Activated CD4-positive, alpha-beta memory T cell treated with anti-CD3 and anti-CD28 coated beads for 36 hours (primary cell): Measurements from ENCODE around the gene RBM14. TPM values are rescaled to one million over a fixed set of nuclear protein-coding genes. Genes with fewer than 3 reads are reported as not detected.
"Not testable (repeated sequence)": the region's sequence is repeated elsewhere in the genome, so short reads cannot be mapped to it uniquely, and the experiment has no call there.

Source experiments
- CTCF ChIA-PET: fragments of 350-600 bp; sonication (Branson Sonifier 250); formaldehyde crosslinking; loops from one replicate; lab custom pipeline; 2021; ENCODE audit warnings: antibody characterized with exemption, inconsistent platforms; lab: Charles Lee
- POLR2A ChIA-PET: fragments of 350-600 bp; sonication (Branson Sonifier 250); formaldehyde crosslinking; loops from one replicate; lab custom pipeline; 2021; ENCODE audit warnings: antibody characterized with exemption; lab: Charles Lee
- DNase-seq: peaks from one replicate; pipeline ENCODE4 v3.0.0-alpha.2; 2020
- H3K27ac Mint-ChIP-seq: one replicate; pipeline ENCODE4 v1.8.0; 2021; ENCODE audit warnings: mixed read lengths
- H3K27me3 Mint-ChIP-seq: one replicate; pipeline ENCODE4 v1.8.0; 2021; ENCODE audit warnings: mixed read lengths
- H3K36me3 Mint-ChIP-seq: one replicate; pipeline ENCODE4 v1.8.0; 2021; ENCODE audit warnings: mixed read lengths
- H3K4me1 Mint-ChIP-seq: one replicate; pipeline ENCODE4 v1.8.0; 2021; ENCODE audit warnings: low read depth, mixed read lengths
- H3K4me3 Mint-ChIP-seq: one replicate; pipeline ENCODE4 v1.8.0; 2021; ENCODE audit warnings: mild to moderate bottlenecking, mixed read lengths
- H3K9me3 Mint-ChIP-seq: one replicate; pipeline ENCODE4 v1.8.0; 2021; ENCODE audit warnings: mixed read lengths
- intact Hi-C: fragments of 100-400 bp; cut with micrococcal nuclease; formaldehyde crosslinking; loops from one replicate; pipeline ENCODE4 v1.15.1; 2023
- total RNA-seq, 2 experiments: library from RNA; stranded (reverse); gene quantifications; one replicate each; pipeline ENCODE4 v1.2.3, GENCODE V29; 2021

RBM14 gene
- total RNA-seq, 2 experiments from 2014 or later: 114 to 121 TPM

- H3K4me1 Mint-ChIP-seq, H3K36me3 Mint-ChIP-seq, intact Hi-C loops, DNase-seq, H3K27me3 Mint-ChIP-seq, H3K27ac Mint-ChIP-seq, POLR2A ChIA-PET, H3K4me3 Mint-ChIP-seq: not testable (repeated sequence)
- CTCF ChIA-PET: interaction anchor here (1.0 kb wide), 1 partner anchor 93 kb away, joined by 4 read pairs; no protein-coding TSS in a partner anchor
- peaks cover 10% of the 10 kb centered on the region for H3K9me3 Mint-ChIP-seq
Measured at GRCh38 chr11:66585447-66585846, 31.0 kb upstream of the RBM14 start.

- H3K27me3 Mint-ChIP-seq: no peaks in the 10 kb centered on the region
- POLR2A ChIA-PET: no interaction called here
- CTCF ChIA-PET: interaction anchor here (1.0 kb wide), 1 partner anchor 93 kb away, joined by 4 read pairs; no protein-coding TSS in a partner anchor
Measured at GRCh38 chr11:66586136-66586535, 30.3 kb upstream of the RBM14 start.

GRCh38 chr11:66589315-66589714 lies 27.1 kb upstream of the RBM14 start:
- intact Hi-C loops, H3K27me3 Mint-ChIP-seq, H3K36me3 Mint-ChIP-seq, H3K4me3 Mint-ChIP-seq, H3K9me3 Mint-ChIP-seq, DNase-seq, H3K27ac Mint-ChIP-seq: not testable (repeated sequence)
- peaks cover 15% of the 10 kb centered on the region for H3K4me1 Mint-ChIP-seq
- POLR2A ChIA-PET: interaction anchor here (1.4 kb wide), 1 partner anchor 43 kb away, joined by 4 read pairs; the partner anchor contains the start of gene ZDHHC24
- CTCF ChIA-PET: interaction anchor here (0.6 to 2.5 kb wide), 3 partner anchors 10 to 89 kb away, joined by 3 to 10 read pairs (median 8); no protein-coding TSS in a partner anchor

More at GRCh38 chr11:66586136-66586535, 30.3 kb upstream of the RBM14 start:
- Mint-ChIP-seq H3K27ac (no peak overlapping the region), H3K36me3 (peaks cover 1% of the 10 kb centered on the region), H3K4me3 (no peak overlapping the region), H3K4me1 (peaks cover under 1% of the 10 kb centered on the region), H3K9me3 (peaks cover 10% of the 10 kb centered on the region)
- intact Hi-C loops: no loop called here
- DNase-seq: no peak

- Mint-ChIP-seq H3K4me1 (peaks cover 22% of the 10 kb centered on the region), H3K27ac (no peak overlapping the region), H3K4me3 (no peak overlapping the region), H3K36me3 (peaks cover 3% of the 10 kb centered on the region), H3K9me3 (no peaks in the 10 kb centered on the region), H3K27me3 (no peaks in the 10 kb centered on the region)
- ChIA-PET POLR2A (interaction anchor here (1.4 kb wide), 1 partner anchor 44 kb away, joined by 4 read pairs; the partner anchor contains the start of gene ZDHHC24), CTCF (interaction anchor here (0.6 to 4.9 kb wide), 6 partner anchors 10 to 204 kb away, joined by 3 to 46 read pairs (median 6); no protein-coding TSS in a partner anchor)
- intact Hi-C loops: no loop called here
- no peak for DNase-seq
Measured at GRCh38 chr11:66589996-66590675, 26.3 kb upstream of the RBM14 start.

- peaks cover 30% of the 10 kb centered on the region for H3K4me1 Mint-ChIP-seq
- peaks cover 3% of the 10 kb centered on the region for H3K36me3 Mint-ChIP-seq
- ChIA-PET CTCF (interaction anchor here (0.6 to 4.9 kb wide), 5 partner anchors 11 to 103 kb away, joined by 3 to 46 read pairs (median 11); partner anchors contain the start of genes RBM4 and RBM4B), POLR2A (interaction anchor here (1.8 kb wide), 1 partner anchor 45 kb away, joined by 5 read pairs; the partner anchor contains the start of genes ACTN3 and ZDHHC24)
- H3K27me3 Mint-ChIP-seq: no peaks in the 10 kb centered on the region
- H3K27ac Mint-ChIP-seq: no peak overlapping the region
- DNase-seq: no peak
- intact Hi-C loops: no loop called here
- H3K4me3 Mint-ChIP-seq: no peak overlapping the region
- H3K9me3 Mint-ChIP-seq: no peaks in the 10 kb centered on the region
Measured at GRCh38 chr11:66591175-66591574, 25.3 kb upstream of the RBM14 start.

GRCh38 chr11:66592457-66593302 lies 23.8 kb upstream of the RBM14 start, which contains the start of the genes CCDC87 and CCS:
TSS of gene CCDC87 (minus strand) at chr11:66593063. CDS start at chr11:66593015, 48 bp downstream.
TSS of gene CCS (plus strand) at chr11:66593185. CDS start at chr11:66593262, 77 bp downstream.
- H3K36me3 Mint-ChIP-seq: peaks cover 3% of the 10 kb centered on the region
- POLR2A ChIA-PET: interaction anchor here (1.1 to 2.5 kb wide), 4 partner anchors 24 to 86 kb away, joined by 3 to 18 read pairs (median 6); partner anchors contain the start of genes ACTN3, RBM14, RBM4B and ZDHHC24

GRCh38 chr11:66593303-66593635 lies 23.2 kb upstream of the RBM14 start:
- intact Hi-C loops: loop anchor here (1.0 to 2.0 kb wide), 4 partner anchors 23 to 151 kb away; partner anchors contain the start of genes ACTN3, RBM14, RBM4B and ZDHHC24
- Mint-ChIP-seq H3K4me3 (peak overlapping the region; percentile 100), H3K36me3 (peaks cover 3% of the 10 kb centered on the region), H3K27me3 (no peaks in the 10 kb centered on the region), H3K27ac (peak overlapping the region; percentile 90), H3K4me1 (peaks cover 30% of the 10 kb centered on the region), H3K9me3 (no peaks in the 10 kb centered on the region)
- no peak for DNase-seq
- POLR2A ChIA-PET: interaction anchor here (1.0 to 2.5 kb wide), 3 partner anchors 23 to 85 kb away, joined by 3 to 18 read pairs (median 3); partner anchors contain the start of genes RBM14 and RBM4B
- CTCF ChIA-PET: interaction anchor here (1.0 to 4.9 kb wide), 13 partner anchors 14 to 155 kb away, joined by 3 to 46 read pairs (median 8); partner anchors contain the start of genes ACTN3, CTSF, MRPL11 and RBM14

More at GRCh38 chr11:66592457-66593302, 23.8 kb upstream of the RBM14 start, which contains the start of the genes CCDC87 and CCS:
- Mint-ChIP-seq H3K27me3 (no peaks in the 10 kb centered on the region), H3K4me1 (peaks cover 30% of the 10 kb centered on the region), H3K27ac (peak within 1 kb of the TSS; percentile 90), H3K9me3 (no peaks in the 10 kb centered on the region), H3K4me3 (peak within 1 kb of the TSS; percentile 100)
- intact Hi-C loops: loop anchor here (1.0 to 2.0 kb wide), 4 partner anchors 24 to 152 kb away; partner anchors contain the start of genes ACTN3, RBM14, RBM4B and ZDHHC24
- DNase-seq: peak; percentile 99
- CTCF ChIA-PET: interaction anchor here (0.7 to 4.9 kb wide), 17 partner anchors 11 to 206 kb away, joined by 3 to 46 read pairs (median 4); partner anchors contain the start of genes ACTN3, CTSF, MRPL11 and RBM14

- POLR2A ChIA-PET: interaction anchor here (1.0 to 2.5 kb wide), 3 partner anchors 23 to 84 kb away, joined by 3 to 18 read pairs (median 3); partner anchors contain the start of genes RBM14 and RBM4B
- DNase-seq: no peak
- Mint-ChIP-seq H3K27ac (peak overlapping the region; percentile 90), H3K9me3 (no peaks in the 10 kb centered on the region), H3K27me3 (no peaks in the 10 kb centered on the region), H3K4me3 (peak overlapping the region; percentile 100), H3K4me1 (peaks cover 30% of the 10 kb centered on the region), H3K36me3 (peaks cover 3% of the 10 kb centered on the region)
- CTCF ChIA-PET: interaction anchor here (1.5 to 4.9 kb wide), 4 partner anchors 14 to 84 kb away, joined by 8 to 46 read pairs (median 12); partner anchors contain the start of genes RBM14 and RBM4B
- intact Hi-C loops: loop anchor here (1.0 to 2.0 kb wide), 4 partner anchors 23 to 151 kb away; partner anchors contain the start of genes ACTN3, RBM14, RBM4B and ZDHHC24
Measured at GRCh38 chr11:66593650-66594049, 22.8 kb upstream of the RBM14 start.

GRCh38 chr11:66595245-66595904 lies 21.1 kb upstream of the RBM14 start:
- DNase-seq: peak; percentile 32
- POLR2A ChIA-PET: interaction anchor here (1.2 to 1.5 kb wide), 3 partner anchors 10 to 246 kb away, joined by 3 to 4 read pairs (median 3); partner anchors contain the start of gene RBM4B
- H3K4me1 Mint-ChIP-seq: peaks cover 30% of the 10 kb centered on the region

GRCh38 chr11:66598993-66599392 lies 17.4 kb upstream of the RBM14 start:
- Mint-ChIP-seq H3K4me1 (peaks cover 15% of the 10 kb centered on the region), H3K27ac (no peak overlapping the region), H3K27me3 (no peaks in the 10 kb centered on the region), H3K4me3 (no peak overlapping the region), H3K36me3 (peaks cover 7% of the 10 kb centered on the region), H3K9me3 (no peaks in the 10 kb centered on the region)
- intact Hi-C loops: no loop called here
- ChIA-PET CTCF (no interaction called here), POLR2A (no interaction called here)
- no peak for DNase-seq

More at GRCh38 chr11:66595245-66595904, 21.1 kb upstream of the RBM14 start:
- intact Hi-C loops: no loop called here
- Mint-ChIP-seq H3K36me3 (peaks cover 4% of the 10 kb centered on the region), H3K9me3 (no peaks in the 10 kb centered on the region), H3K4me3 (peak overlapping the region; percentile 2), H3K27me3 (no peaks in the 10 kb centered on the region), H3K27ac (peak overlapping the region; percentile 39)
- CTCF ChIA-PET: interaction anchor here (1.4 to 2.6 kb wide), 3 partner anchors 18 to 206 kb away, joined by 3 to 14 read pairs (median 6); partner anchors contain the start of gene RBM4B
